ENCODE results near the gene SPATA7.

GRCh38 chr14:88359500-88359899 lies 26.0 kb upstream of the SPATA7 start:
- no peak for TF ChIP-seq RB1 (IDR thresholded peaks at IDR 0.05; ENCODE audit: low read depth)
- TF ChIP-seq NBN (IDR thresholded peaks at IDR 0.05; ENCODE audit: low read depth): no peak
- TF ChIP-seq, protein P1, sequence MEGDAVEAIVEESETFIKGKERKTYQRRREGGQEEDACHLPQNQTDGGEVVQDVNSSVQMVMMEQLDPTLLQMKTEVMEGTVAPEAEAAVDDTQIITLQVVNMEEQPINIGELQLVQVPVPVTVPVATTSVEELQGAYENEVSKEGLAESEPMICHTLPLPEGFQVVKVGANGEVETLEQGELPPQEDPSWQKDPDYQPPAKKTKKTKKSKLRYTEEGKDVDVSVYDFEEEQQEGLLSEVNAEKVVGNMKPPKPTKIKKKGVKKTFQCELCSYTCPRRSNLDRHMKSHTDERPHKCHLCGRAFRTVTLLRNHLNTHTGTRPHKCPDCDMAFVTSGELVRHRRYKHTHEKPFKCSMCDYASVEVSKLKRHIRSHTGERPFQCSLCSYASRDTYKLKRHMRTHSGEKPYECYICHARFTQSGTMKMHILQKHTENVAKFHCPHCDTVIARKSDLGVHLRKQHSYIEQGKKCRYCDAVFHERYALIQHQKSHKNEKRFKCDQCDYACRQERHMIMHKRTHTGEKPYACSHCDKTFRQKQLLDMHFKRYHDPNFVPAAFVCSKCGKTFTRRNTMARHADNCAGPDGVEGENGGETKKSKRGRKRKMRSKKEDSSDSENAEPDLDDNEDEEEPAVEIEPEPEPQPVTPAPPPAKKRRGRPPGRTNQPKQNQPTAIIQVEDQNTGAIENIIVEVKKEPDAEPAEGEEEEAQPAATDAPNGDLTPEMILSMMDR (IDR thresholded peaks at IDR 0.05 in 2 of 3, conservative IDR thresholded peaks at IDR 0.05 in 1 of 3; ENCODE audit: insufficient read depth in 2 of 3, low read depth in 1 of 3, low read length in 3 of 3): no peak
- no peak for TF ChIP-seq TAF1 (IDR thresholded peaks at IDR 0.05; ENCODE audit: control insufficient read depth, extremely low read depth, insufficient read depth, low read length, severe bottlenecking)
- TF ChIP-seq RBM39 (optimal IDR thresholded peaks at IDR 0.05; ENCODE audit: low read depth, low read length): no peak
- TF ChIP-seq, protein P2, sequence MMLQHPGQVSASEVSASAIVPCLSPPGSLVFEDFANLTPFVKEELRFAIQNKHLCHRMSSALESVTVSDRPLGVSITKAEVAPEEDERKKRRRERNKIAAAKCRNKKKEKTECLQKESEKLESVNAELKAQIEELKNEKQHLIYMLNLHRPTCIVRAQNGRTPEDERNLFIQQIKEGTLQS (IDR thresholded peaks at IDR 0.05): no peak
- TF ChIP-seq, protein P2 (CRISPR knock-in tag; conservative IDR thresholded peaks at IDR 0.05): no peak
- no peak for TF ChIP-seq CREB1 (IDR thresholded peaks at IDR 0.05)
- no peak for TF ChIP-seq CREB1 (CRISPR knock-in tag; IDR thresholded peaks at IDR 0.05)
- no peak for TF ChIP-seq ZNF318 (IDR thresholded peaks at IDR 0.05; ENCODE audit: borderline replicate concordance in 1 of 2, low read depth in 1 of 2)
- no peak for TF ChIP-seq USF2 (CRISPR knock-in tag; IDR thresholded peaks at IDR 0.05)
